Activated naive CD4-positive, alpha-beta T cell treated with anti-CD3 and anti-CD28 coated beads, Interleukin-2, amount 50 U/mL, for 16 hours (primary cell): ENCODE results near the gene RIPOR3.
"Not testable (repeated sequence)": the region's sequence is repeated elsewhere in the genome, so short reads cannot be mapped to it uniquely, and the experiment has no call there.

Experiments used
- DNase-seq: peaks from one replicate; pipeline ENCODE4 v3.0.0-alpha.2; 2020

Gene RIPOR3

DNA sequence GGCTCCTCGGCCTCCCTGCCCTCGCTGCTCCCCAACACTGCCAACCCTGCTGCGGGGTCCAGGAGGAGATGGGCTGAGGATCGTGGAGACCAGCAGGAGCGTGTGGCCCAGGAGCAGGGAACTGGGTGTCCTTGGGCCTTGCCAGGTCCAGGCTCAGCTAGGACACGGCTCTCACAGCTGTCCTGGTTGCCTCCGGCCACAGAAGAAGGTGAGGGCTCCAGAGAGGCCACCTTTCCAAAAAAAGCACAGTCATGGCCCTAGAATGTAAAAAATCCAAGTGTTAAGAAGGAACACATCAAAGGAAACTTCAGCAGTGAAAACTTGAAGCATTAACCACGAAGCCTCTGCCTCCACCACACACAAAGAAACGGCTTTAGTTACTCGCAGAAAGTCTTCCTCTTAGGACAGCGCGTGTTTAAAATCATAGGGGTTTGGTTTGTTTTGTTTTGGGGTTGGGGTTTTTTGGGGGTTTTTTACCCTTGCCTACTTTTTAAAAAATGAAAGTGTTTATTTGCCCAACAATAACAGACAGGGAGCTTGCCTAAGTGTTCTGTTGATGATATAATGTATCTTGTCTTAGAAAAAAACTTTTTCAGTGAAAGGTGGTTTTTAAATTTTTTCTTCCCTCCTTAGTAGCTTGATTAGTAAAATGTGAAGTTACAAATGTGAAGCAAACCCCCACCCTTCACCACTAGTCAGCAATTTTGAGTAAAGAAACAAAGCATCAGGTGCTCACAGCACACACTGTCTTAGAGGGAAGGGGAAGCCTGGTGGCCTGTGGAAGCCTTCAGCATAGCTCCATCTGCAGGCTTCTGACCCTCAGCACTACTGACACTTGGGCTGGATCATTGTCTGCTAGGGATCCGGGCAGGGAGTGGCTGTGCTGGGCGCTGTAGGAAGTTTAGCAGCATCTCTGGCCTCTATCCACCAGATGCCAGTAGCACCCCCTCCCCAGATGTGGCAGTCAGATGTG, 121.2 kb downstream of the RIPOR3 start:
- peak; percentile 51 for DNase-seq

DNA sequence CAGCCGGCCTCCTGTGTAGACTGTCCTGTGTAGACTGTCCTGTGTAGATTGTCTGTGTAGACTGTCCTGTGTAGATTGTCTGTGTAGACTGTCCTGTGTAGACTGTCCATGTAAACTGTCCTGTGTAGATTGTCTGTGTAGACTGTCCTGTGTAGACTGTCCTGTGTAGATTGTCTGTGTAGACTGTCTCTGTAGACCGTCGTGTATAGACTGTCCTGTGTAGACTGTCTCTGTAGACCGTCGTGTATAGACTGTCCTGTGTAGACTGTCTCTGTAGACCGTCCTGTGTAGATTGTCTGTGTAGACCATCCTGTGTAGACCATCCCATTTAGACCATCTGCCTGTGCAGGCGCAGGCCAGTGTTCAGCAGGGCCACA, 121.9 kb downstream of the RIPOR3 start:
- DNase-seq: not testable (repeated sequence)

DNA sequence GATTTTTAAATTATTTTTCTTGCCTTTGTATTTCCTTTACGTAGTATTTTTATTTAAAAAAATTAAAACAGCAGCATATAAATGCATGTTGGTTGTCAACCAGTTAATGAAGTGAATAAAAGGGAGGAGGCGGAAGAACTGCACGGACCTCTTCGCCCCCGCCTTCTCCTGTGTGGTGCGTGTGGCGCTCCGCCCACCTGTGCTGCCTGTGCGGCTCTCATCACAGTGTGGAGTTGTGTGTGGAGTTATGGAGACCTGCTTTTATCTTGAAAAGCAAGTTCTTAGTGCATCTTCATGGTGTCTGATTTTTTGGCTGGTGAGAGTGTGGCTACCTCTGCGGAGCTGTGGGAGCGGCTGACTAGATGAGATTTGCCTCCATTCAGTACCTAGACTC, 122.8 kb downstream of the RIPOR3 start:
- no peak for DNase-seq

DNA sequence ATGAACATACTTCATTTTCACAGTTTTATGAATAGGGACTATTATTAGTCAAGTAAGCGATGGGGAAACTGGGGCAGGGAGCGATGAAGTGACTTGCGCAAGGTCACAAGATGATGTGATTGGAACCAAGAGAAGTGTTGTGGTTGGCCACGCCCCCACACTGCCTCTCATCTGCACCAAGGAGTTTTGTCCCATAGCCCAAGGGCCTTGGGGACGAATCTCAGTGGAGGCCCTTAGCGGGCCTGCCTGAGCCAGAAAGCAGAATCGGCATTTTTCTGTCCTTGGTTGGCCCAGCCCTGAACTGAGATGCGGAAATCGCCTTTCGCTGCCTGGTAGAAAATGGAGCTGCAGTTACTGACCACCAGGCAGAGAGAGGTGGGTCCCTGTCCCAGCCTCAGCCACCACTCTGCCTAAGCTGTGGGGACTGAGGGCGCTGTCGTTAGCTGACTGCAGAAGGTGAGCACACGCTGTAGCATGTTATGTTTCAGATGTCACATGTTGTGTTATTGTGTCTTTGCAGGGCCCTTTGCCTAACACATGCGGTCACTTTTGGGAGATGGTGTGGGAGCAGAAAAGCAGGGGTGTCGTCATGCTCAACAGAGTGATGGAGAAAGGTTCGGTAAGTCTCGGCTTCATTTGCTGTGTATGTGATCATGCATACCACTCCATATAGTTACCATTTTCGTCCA, 123.3 kb downstream of the RIPOR3 start:
- no peak for DNase-seq

DNA sequence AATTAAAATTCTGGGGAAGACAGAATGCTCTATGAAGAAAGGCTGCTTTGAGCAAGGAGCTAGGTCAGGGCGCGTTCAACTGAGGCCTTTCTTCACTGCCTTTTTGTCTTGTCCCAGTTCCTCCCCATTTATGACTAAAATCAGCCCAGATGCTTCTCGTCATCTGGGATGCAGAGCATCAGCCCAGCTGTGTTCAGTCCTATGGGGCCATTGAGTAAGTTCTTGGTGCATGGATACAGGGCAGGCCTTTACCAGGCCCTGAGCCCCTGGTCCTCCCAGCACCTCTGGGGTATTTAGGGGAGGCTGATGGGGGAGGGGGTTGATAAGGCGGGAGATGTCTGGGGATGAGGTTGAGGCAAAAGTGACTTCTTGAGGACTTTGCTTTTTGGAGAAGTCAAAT, 125.5 kb downstream of the RIPOR3 start:
- DNase-seq: no peak

DNA sequence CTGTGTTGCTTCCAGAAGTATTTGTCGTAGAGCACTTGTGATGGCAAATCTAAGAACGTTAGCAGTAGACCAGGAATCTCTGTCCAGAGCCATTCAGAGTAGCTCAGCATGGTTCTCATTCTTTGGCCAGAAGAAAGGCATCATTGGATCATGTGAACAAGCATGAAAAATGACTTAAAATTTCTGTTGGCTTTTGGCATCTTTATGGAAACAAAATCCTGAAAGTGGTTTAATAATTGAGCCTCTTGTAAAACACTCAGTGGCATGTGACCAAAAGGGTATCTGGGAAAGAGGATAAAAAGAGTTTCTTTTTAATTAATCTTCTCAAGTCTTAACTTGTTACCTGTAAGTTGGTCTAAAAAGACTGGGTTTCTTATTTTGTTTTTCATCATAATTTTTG, 126.0 kb downstream of the RIPOR3 start:
- no peak for DNase-seq

DNA sequence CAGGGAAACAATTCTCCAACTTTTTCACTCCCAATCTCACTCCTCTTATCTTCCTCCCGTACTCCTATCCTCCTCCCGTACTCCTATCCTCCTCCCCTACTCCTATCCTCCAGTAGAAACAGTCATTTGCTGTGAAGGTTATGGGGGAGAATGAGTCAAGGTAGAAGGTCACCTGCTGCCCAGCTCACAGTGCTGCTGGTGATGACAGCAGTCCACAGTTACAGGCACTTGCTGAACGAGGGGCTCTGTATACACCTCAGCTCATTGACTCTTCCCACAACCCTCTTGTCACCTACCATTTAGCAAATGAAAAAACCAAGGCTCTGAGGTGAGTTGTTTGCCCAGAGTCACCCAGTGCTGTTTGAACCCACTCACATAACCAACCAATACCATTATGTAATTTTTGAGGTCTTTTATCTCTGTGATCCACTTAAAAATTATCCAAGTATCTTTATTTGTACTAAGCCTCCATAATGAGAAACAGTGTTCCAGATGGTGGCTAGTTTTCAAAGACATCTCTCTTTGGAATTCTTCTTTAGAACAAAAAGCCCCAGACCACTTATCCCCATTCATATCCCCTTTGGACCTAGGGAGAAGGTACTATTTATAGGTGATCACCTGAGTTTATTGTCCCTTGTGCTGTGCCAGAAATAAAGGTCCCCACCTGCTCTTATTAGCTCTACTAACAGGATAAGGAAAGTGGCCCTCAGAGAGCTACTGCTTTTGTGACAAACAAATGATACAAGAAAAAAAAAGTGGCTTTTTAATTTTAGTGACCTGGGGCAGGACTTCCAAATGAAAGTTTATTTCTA, 128.0 kb downstream of the RIPOR3 start:
- DNase-seq: no peak

DNA sequence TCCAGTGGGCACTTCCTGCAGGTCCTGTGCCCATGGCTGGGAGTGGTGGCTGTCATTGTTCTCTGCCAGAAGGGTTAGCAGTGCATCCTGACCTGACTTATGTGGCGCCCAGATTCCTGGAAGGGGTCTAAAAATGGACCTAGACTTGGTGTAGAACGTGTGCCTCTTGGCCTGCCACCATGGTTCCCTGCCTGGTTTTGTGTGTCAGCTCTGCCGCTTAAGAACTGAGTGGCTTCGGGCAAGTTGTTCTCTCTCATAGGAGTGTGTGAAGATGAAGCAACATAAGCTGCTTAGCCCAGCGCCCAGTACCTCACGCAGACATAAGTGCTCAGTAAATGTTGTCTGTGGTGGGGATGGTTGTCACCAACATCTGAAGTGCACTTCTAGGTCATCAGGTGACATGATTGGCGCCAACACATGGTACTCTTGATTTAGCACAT, 129.1 kb downstream of the RIPOR3 start:
- DNase-seq: no peak

DNA sequence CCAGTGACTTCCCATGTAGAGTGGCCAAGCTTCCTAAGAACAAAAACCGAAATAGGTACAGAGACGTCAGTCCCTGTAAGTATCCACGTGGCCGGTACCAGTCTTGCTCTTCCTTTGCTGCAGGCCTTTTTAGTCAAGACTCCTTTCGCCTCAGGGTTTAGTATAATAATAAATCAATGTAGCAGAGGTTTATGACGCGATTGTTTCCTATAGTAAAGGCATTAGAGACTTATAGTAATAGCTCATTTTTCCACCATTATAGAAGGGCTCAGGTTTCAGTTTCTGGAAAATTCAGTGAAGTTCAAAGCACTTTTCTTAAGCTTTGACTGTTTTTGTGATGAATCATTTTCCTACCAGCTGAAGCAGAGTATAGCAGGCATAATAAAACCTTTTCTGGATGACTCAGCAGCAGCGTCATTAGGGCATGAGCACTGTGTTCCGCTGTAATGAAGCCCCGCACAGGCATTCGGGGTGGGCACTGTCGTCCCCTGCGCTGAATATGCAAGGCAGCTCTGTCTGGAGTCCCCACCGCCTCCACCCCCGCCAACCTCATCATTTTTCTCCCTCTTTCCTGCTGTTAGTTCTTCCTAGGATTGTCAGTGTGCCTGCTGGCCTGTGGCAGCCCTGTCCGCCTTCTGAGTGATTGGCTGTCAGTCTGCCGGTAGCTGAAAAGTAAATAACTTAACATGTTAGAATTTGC, 129.8 kb downstream of the RIPOR3 start:
- DNase-seq: peak; percentile 75

DNA sequence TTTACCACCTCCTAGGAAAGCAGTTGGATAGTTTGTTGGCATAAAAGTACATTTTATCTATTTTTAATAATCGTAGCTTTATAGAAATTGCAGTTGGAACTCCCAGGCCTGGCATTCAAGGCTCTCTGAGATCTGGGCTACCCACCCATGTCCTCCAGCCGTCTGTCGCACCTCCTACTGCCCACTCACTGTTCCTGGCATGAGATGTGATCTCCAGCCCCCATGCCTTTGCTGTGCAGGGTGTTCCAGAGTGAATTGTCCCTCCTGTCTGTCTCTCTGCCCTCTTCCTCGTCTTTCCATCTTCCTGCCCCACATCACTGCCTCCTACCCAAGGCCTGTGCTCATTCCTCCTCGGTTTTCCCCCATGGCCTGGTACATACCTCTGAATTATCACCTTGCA, 130.5 kb downstream of the RIPOR3 start:
- DNase-seq: no peak

DNA sequence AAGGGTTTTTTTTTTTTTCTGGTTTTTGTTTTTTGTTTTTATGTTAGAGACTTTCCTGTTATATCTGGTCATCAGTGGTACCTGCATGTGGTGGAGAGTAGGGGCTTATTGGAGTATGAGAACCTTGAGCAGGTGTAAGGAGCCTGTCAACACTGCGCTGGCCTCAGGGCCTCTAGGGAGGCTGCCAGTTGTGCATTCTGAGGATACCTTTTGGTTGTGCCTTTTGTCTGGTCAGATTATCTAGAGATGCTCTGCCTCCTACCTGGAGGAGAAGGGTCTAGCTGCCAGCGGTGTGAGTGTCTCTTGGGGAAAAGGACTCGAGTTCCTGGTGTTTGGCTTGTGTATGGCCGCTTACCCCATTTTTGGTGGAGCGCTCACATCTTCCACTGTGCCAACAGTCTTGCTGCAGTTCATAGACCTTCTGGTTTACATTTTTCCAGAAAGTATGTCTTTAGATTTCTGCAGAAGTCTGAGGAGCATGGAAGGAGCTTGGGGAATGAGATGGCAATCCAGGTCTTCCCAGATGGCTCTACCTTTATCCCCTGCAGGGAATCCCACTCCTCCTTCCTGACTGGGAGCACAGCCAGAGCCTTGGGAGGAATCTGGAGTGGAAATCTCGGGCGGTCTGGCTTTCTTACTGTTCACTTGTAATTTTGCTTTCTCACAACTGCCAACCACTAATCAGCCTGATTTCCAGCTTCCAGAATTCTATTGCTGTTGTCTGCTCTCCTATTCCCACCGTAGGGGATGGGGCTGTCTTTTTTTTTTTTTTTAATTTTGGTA, 131.3 kb downstream of the RIPOR3 start:
- no peak for DNase-seq

DNA sequence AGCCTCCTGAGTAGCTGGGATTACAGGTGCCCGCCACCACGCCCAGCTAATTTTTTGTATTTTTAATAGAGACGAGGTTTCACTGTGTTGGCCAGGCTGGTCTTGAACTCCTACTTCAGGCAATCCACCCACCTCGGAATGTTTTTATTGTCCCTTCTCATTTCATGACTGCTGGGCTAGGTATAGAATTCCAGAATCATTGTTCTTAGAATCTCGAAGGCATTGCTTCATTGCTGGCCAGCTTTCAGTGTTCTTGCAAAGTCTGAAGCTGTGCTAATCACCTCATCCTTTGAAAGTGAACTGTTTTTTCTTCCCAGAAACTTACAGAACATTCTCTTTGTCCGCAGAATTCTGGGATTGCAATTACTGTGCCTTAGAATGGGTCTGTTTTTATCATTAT, 132.2 kb downstream of the RIPOR3 start:
- DNase-seq: no peak

DNA sequence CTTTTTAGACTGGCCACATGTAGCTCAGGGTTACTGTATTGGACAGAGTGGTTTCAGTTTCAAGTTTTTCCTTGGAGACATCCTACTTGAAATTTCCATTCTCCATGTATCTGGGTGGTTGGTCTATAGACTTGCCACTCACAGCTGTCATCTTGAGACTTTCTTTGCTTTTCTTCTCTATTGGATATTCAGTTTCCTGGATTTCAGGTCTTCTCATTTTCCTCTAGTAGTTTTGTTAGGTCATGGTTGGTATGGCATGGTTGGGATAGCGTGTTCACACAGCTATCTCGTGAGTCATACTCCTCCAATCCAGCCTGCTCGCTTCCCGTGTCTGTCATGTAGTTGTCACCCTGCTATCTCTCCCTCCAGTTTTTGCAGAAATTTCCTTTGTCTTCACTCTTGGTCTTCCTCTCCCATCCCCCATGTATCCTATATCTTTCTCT, 132.8 kb downstream of the RIPOR3 start:
- DNase-seq: no peak

DNA sequence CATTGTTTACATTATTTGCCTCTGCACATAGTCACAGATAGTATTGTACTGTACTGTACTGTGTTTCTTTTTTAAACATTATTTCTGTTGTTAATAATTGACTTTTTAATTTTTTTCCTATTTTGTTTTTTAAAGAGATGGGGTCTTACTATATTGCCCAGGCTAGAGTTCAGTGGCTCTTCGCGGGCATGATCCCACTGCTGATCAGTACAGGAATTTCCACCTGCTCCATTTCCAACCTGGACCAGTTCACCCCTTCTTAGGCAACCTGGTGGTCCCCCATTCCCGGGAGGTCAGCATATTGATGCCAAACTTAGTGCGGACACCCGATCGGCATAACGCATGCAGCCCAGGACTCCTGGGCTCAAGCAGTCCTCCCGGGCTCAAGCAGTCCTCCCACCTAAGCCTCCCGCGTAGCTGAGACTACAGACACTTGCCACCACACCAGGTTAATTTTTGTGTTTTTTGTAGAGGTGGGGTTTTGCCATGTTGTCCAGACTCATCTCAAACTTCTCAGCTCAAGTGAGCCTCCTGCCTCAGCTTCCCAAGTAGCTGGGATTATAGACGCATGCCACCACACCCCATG, 133.7 kb downstream of the RIPOR3 start:
- no peak for DNase-seq

DNA sequence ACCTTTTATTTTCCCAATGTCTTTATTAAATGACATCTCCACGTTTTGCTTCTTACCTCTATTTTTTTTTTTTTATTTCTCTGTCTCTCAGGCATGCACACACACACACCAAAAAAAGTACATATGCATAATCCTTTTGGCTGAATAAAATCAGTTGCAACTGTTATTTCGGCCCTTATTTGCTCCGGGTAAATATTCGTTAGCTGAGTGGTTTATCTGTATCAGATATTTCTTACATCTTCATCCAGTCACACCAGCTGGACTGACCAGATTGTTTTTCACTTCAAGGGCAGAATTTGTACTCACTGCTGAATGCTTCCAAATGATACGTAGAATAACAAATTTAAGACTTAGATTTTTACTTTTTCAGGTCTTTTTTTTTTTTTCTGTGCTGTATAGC, 135.7 kb downstream of the RIPOR3 start:
- no peak for DNase-seq

DNA sequence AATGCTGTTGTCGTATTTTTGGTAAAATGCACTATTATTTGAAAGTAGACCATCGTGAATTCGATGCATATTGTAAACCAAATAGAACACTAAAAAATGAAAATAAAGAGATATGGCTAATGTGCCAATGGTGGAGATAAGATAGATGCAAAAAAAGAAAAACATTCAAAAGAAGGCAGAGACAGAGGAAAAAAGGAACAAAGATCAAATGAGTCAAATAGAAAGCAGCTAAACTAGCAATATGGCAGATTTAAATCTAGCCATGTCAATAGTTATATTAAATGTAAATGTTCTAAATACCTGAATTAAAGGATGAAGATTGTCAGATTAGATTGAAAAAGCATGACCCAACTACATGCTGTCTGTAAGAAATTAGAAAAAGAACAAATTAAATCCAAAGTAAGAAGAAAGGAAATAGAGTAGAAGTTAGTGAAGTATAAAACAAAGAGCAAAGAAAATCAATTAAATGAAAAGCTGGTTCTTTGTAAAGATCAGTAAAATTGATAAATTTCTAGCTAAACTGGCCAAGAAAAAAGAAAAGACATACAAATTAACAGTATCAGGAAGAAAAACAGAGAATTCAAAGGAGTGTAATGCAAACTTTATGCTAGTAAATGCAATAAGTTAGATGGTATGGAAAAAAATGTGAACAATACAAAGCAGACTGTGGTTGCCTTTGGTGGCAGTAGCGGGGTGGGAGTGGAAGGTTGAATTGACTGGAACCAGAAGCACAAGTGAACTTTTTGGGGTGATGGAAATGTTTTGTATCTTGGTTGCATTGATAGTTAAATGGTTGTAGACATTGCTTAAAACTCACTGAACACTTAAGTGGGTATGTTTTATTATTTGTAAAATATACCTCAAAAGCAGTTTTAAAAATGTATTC, 136.4 kb downstream of the RIPOR3 start:
- no peak for DNase-seq

DNA sequence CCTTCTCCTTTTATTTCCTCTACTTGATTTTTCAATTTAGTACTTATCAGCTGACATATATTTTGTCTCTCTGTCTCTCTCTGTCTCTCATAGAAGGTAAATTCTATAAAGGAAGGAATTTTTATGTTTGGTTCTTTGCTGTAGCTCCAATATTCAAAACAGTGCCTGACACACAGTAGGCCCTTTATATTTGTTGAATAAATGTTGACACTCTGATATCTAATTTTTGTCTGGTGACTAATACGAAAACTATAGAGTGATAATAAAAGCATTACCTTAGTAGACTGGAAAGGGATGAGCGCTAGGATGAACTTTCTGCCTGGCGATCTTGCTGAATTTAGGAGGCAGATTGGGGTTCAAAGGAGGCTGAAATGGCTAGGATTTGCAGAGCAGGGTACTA, 138.4 kb downstream of the RIPOR3 start:
- DNase-seq: no peak

DNA sequence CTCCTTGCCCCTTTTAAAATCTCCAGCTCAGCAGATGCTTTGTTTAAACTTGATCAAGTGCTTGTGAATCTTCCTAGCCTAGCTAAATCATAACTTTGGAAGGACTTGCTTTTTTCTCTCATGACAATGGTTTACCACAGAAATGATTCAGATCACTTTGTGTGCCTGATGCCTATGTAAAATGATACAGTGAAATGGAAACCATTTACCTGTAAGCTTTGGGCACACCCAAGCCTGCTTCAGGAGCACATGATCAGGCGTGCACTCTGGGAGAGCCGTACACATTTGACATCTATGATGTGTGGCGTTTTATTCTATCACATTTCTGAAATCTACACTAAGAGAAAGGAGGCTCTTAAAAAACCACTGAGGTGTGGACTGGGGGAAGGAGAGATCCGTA, 140.1 kb downstream of the RIPOR3 start:
- DNase-seq: no peak

DNA sequence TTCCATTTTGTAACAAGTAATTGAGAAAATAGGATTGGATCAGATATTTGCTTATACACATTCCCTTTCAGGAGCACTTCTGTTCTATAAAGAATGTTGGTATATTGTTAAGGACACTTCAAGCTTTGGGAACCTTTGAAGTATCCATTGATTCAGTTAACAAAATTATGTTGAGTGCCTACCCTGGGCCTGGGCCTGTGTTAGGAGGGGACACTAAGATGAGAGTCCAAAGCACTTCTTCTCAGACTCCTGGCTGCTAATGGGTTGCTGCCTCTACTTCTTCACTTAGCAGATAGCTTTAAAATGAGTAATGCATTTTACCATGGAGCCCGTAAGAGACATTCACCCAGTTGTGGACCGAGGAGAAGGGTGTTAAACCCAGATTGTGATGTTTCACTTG, 140.8 kb downstream of the RIPOR3 start:
- no peak for DNase-seq

DNA sequence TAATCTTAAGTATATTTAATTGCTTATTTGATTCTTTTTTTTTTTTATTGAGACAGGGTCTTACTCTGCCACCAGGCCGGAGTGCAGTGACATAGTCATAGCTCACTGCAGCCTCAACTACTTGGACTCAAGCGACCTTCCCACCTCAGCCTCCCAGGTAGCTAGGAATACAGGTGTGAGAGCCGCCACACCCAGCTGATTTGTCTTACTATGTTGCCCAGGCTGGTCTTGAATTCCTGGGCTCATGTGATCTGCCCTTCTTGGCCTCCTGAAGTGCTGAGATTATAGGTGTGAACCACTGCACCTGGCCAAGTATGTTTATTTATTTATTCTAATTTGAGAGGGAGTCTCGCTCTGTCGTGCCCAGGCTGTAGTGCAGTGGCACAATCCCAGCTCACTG, 142.9 kb downstream of the RIPOR3 start:
- DNase-seq: no peak
